ENCODE measurements around the gene CTBP1. TPM values are rescaled to one million over a fixed set of nuclear protein-coding genes. Genes with fewer than 3 reads are reported as not detected.

CTBP1 gene
- total and polyA plus RNA-seq, 2 experiments from 2014 or later, result 152 to 431 TPM

GRCh38 chr4:1246901-1247863, 1.7 kb downstream of the CTBP1 start:
- Histone ChIP-seq H3K4me1 (ENCODE audit: low read depth) (peaks cover 14% of the 10 kb centered on the region), H3K9me3 (ENCODE audit: low read depth) (no peaks in the 10 kb centered on the region), H3K27me3 (no peaks in the 10 kb centered on the region), H3K27ac (peak overlapping the region; percentile 95), H3K4me3 (peak overlapping the region; percentile 97), H3K36me3 (no peaks in the 10 kb centered on the region)
- TF ChIP-seq, protein P1, sequence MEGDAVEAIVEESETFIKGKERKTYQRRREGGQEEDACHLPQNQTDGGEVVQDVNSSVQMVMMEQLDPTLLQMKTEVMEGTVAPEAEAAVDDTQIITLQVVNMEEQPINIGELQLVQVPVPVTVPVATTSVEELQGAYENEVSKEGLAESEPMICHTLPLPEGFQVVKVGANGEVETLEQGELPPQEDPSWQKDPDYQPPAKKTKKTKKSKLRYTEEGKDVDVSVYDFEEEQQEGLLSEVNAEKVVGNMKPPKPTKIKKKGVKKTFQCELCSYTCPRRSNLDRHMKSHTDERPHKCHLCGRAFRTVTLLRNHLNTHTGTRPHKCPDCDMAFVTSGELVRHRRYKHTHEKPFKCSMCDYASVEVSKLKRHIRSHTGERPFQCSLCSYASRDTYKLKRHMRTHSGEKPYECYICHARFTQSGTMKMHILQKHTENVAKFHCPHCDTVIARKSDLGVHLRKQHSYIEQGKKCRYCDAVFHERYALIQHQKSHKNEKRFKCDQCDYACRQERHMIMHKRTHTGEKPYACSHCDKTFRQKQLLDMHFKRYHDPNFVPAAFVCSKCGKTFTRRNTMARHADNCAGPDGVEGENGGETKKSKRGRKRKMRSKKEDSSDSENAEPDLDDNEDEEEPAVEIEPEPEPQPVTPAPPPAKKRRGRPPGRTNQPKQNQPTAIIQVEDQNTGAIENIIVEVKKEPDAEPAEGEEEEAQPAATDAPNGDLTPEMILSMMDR (IDR thresholded peaks at IDR 0.05; ENCODE audit: low read depth, low read length), result no peak
- DNase-seq (ENCODE audit: low read depth in 1 of 2, low spot score in 1 of 2), result peak; percentile 27 to 32

GRCh38 chr4:1246111-1246881, 2.6 kb downstream of the CTBP1 start:
- DNase-seq (ENCODE audit: low read depth in 1 of 2, low spot score in 1 of 2), result no peak
- no peak overlapping the region for H3K27ac ChIP-seq
- no peaks in the 10 kb centered on the region for H3K9me3 ChIP-seq (ENCODE audit: low read depth)
- H3K36me3 ChIP-seq, result no peaks in the 10 kb centered on the region
- peaks cover 14% of the 10 kb centered on the region for H3K4me1 ChIP-seq (ENCODE audit: low read depth)
- H3K27me3 ChIP-seq, result no peaks in the 10 kb centered on the region
- H3K4me3 ChIP-seq, result no peak overlapping the region
- TF ChIP-seq, protein P1 (IDR thresholded peaks at IDR 0.05; ENCODE audit: low read depth, low read length), result no peak

DNA sequence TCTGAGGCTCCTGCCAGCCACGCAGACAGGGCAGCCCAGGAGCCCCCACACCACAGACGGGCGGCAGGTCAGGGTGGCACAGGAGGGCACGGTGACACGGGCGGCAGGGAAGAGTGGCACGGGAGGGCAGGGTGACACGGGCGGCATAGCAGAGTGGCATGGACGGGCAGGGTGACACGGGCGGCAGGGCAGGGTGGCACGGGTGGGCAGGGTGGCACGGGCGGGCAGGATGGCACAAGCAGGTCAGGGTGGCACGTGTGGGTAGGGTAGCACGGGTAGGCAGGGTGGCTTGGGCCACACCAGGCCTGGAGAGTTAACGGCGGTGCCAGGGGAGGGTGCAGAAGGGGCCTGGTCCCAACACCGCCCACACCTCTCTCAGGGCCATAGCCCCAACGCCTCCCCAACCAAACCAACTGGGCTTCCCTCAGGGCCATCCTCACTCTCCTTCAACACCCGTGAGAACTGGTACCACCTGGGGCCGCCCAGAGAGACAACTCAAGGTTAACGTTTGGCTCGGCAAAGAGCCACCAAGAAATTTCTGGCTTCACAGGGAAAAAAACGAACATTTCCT, 3.4 kb downstream of the CTBP1 start:
- DNase-seq (ENCODE audit: low read depth in 1 of 2, low spot score in 1 of 2), result no peak
- Histone ChIP-seq H3K27me3 (no peaks in the 10 kb centered on the region), H3K4me1 (ENCODE audit: low read depth) (peaks cover 14% of the 10 kb centered on the region), H3K27ac (no peak overlapping the region), H3K9me3 (ENCODE audit: low read depth) (no peaks in the 10 kb centered on the region), H3K4me3 (no peak overlapping the region), H3K36me3 (peaks cover 6% of the 10 kb centered on the region)
- TF ChIP-seq, protein P1 (IDR thresholded peaks at IDR 0.05; ENCODE audit: low read depth, low read length), result no peak

DNA sequence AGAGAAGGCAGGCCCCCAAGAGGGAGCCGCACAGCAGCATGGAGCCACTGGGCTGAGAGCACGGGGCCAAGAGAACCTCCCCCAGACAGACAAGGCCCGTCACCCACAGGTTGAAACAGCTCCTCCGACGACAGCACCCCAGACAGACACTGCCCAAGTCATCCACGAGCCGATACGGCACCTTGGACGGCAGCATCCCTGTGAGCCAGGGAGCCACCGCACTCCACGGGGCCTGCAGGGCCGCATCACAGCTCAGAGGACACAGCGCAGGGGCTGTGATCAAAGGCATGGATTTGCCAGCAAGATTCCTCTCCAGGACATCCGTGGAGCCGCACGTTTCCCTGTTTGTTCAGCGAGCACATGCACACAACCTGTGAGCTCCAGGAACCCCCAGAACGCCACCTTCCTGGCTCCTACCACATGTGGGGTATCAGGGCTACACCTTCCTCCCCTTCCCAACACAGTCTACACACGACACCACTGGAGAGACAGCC, 3.9 kb downstream of the CTBP1 start:
- Histone ChIP-seq H3K27me3 (no peaks in the 10 kb centered on the region), H3K9me3 (ENCODE audit: low read depth) (no peaks in the 10 kb centered on the region), H3K4me1 (ENCODE audit: low read depth) (peaks cover 14% of the 10 kb centered on the region), H3K4me3 (no peak overlapping the region), H3K27ac (no peak overlapping the region), H3K36me3 (peaks cover 6% of the 10 kb centered on the region)
- DNase-seq (ENCODE audit: low read depth in 1 of 2, low spot score in 1 of 2), result no peak
- TF ChIP-seq, protein P1 (IDR thresholded peaks at IDR 0.05; ENCODE audit: low read depth, low read length), result no peak
